ENCODE results near the gene KLHL8.

KLHL8 gene

DNA sequence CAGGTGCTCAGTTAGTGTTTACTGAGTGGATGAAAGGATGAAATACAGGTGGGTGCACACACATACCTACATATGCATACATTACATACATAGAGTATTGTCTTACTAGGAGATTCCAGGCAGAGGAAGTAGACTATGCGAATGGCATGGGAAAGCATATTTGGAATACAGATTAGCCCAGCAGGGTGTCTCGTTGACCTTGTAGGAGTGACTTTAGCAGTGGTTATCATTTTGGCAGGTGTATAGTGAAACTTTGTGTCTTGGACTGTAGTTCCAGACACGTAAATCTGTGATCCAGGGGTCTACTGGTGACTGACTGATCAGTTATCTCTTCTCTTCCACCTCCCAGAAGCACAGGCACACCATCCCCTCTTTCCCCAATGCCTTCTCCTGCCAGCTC, 86.3 kb downstream of the KLHL8 start:
- DNase-seq, result no peak
- peaks cover 56% of the 10 kb centered on the region for H3K36me3 Mint-ChIP-seq
- no peak overlapping the region for H3K27ac Mint-ChIP-seq
- no peak overlapping the region for H3K4me3 Mint-ChIP-seq
- no peaks in the 10 kb centered on the region for H3K4me1 Mint-ChIP-seq
- H3K27me3 Mint-ChIP-seq, result no peaks in the 10 kb centered on the region
- CTCF ChIA-PET, result interaction anchor here (0.9 kb wide), 1 partner anchor 212 kb away, joined by 3 read pairs; no protein-coding TSS in a partner anchor
- no peaks in the 10 kb centered on the region for H3K9me3 Mint-ChIP-seq

DNA sequence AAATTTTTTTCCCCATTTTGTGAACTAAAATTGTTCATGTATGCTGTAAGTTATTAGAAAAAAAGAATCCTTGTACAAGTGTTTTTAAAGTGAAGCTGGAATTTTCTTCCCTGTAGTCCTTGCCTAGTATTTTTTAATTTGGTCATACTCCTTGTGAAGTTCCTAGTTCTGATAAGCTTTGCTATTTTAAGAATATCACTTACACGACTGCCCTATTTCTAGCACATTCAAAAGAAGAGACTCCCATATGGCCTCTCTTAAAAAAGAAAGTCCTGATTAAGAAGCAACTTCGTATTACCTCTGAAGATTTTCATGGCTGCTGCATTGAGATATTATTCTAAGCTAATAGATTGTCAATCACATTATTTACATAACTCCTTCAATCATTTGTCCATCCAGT, 87.2 kb downstream of the KLHL8 start:
- Mint-ChIP-seq H3K36me3 (peaks cover 64% of the 10 kb centered on the region), H3K4me3 (no peak overlapping the region), H3K27me3 (no peaks in the 10 kb centered on the region), H3K27ac (no peak overlapping the region), H3K4me1 (no peaks in the 10 kb centered on the region), H3K9me3 (no peaks in the 10 kb centered on the region)
- CTCF ChIA-PET, result no interaction called here
- no peak for DNase-seq

DNA sequence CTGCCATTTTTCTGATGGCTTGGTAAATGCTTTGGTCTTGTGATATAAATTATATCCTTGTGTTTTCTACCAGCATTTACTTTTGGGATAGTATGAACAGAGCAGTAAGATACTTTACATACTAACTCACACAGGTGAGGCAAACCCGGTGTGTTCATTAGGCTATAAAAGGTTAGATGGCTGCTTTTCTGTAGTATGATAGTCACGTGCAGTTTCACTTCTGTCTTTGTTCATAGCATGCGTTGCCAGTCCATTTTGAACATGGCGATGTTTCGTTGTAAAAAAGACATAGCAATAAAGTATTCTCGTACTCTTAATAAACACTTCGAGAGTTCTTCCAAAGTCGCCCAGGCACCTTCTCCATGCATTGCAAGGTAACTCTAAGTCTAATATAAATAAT, 88.4 kb downstream of the KLHL8 start:
- Mint-ChIP-seq H3K36me3 (peaks cover 72% of the 10 kb centered on the region), H3K4me1 (no peaks in the 10 kb centered on the region), H3K27ac (no peak overlapping the region), H3K27me3 (no peaks in the 10 kb centered on the region), H3K4me3 (no peak overlapping the region), H3K9me3 (no peaks in the 10 kb centered on the region)
- CTCF ChIA-PET, result no interaction called here
- no peak for DNase-seq

DNA sequence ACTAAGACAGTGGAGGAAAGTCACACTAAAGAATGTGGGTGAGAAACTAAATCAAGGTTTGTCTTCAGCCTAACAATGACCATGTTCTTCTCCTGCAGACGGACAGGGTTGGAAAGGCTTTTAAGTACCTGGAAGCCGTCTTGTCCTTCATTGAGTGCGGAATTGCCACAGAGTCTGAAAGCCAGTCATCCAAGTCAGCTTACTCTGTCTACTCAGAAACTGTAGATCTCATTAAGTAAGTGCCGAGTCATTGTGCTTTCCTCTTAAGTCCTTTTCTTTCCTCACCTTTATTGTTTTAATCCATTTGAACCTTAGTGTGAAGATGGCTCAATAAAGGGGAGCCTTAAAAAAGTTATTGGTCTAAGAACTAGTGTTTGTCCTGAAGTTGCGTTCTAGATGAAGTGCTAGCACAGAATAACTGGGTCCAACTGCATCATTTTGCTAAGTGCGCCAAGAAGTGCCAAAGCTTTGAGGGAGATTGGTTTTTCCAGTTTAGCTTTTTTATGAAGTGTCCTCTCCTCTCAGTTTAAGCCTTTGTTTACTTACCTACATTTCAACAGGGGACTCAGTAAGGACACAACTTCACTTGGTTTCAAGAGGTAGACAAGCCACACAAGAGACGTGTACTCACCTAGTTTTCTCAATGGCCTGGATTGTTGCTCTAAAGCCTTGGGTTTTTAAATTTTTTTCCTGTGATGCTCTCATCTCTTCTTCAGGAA, 89.3 kb downstream of the KLHL8 start:
- no peaks in the 10 kb centered on the region for H3K9me3 Mint-ChIP-seq
- H3K4me1 Mint-ChIP-seq, result no peaks in the 10 kb centered on the region
- no peak overlapping the region for H3K4me3 Mint-ChIP-seq
- no peaks in the 10 kb centered on the region for H3K27me3 Mint-ChIP-seq
- peaks cover 75% of the 10 kb centered on the region for H3K36me3 Mint-ChIP-seq
- CTCF ChIA-PET, result no interaction called here
- DNase-seq, result no peak
- no peak overlapping the region for H3K27ac Mint-ChIP-seq

DNA sequence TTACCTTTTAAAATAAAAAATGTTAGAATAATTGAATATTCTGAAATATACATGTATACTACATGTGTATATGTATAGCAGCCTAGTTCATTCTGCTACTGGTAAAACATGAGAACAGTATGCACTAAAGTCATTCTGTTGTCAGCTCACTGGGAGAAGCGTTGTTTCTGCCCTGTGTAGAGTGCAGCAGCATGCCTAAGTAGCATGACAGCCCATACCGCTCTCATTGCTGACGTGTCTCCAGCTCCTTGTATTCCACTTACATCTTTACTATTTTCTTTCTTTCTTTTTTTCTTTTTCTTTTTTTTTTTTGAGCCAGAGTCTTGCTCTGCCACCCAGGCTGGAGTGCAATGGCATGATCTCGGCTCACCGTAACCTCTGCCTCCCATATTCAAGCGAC, 90.7 kb downstream of the KLHL8 start:
- Mint-ChIP-seq H3K4me3 (no peak overlapping the region), H3K27me3 (no peaks in the 10 kb centered on the region), H3K4me1 (no peaks in the 10 kb centered on the region), H3K36me3 (peaks cover 78% of the 10 kb centered on the region), H3K27ac (no peak overlapping the region), H3K9me3 (no peaks in the 10 kb centered on the region)
- DNase-seq, result no peak
- CTCF ChIA-PET, result no interaction called here

DNA sequence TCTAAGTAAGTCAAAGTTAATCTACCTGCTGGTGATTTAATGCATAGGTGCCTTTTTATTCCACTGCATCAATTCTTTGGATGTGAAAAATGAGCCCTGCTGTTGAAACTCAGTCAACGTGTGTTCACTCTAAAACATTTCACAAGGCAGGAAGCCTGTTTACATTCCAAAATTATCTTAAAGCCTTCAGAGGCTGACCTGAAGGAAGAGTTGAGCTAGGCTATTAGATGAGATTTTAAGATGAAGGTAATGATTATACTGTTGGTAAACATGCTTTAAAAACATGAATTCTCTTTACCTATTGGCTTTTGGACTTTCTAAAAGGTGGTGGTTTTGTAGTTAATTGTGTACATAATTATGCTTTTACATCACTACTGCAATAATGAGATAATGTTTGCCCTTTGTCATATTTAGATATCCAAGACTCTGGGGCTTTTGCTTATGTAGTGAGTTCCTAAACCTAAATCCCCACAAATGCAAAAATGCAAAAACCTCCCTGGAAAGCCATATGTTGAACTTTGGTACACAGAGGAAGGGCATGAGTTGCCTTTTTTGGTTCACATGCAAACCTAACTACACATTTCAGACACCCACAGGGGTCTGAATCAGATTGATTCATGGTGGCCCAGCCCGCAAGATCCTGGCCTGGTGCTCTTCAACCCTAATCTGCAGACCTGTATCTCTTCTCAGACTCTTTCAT, 92.3 kb downstream of the KLHL8 start:
- Mint-ChIP-seq H3K4me1 (no peaks in the 10 kb centered on the region), H3K4me3 (no peak overlapping the region), H3K9me3 (no peaks in the 10 kb centered on the region), H3K27me3 (no peaks in the 10 kb centered on the region), H3K36me3 (peaks cover 67% of the 10 kb centered on the region), H3K27ac (no peak overlapping the region)
- CTCF ChIA-PET, result no interaction called here
- DNase-seq, result no peak

DNA sequence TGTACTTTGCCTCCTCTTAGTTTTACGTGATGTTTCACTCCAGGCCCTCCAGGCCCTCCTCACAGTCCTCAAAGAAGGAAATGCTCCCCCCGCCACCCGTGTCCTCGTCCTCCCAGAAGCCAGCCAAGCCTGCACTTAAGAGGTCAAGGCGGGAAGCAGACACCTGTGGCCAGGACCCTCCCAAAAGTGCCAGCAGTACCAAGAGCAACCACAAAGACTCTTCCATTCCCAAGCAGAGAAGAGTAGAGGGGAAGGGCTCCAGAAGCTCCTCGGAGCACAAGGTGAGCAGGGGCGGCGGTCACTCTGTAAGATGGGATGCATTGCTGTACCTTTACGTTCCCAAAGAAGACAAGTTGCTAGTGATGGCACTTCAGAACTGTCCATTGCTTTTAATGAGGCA, 94.4 kb downstream of the KLHL8 start:
- CTCF ChIA-PET, result no interaction called here
- Mint-ChIP-seq H3K27me3 (no peaks in the 10 kb centered on the region), H3K4me1 (no peaks in the 10 kb centered on the region), H3K36me3 (peaks cover 55% of the 10 kb centered on the region), H3K9me3 (no peaks in the 10 kb centered on the region), H3K4me3 (no peak overlapping the region), H3K27ac (no peak overlapping the region)
- no peak for DNase-seq

DNA sequence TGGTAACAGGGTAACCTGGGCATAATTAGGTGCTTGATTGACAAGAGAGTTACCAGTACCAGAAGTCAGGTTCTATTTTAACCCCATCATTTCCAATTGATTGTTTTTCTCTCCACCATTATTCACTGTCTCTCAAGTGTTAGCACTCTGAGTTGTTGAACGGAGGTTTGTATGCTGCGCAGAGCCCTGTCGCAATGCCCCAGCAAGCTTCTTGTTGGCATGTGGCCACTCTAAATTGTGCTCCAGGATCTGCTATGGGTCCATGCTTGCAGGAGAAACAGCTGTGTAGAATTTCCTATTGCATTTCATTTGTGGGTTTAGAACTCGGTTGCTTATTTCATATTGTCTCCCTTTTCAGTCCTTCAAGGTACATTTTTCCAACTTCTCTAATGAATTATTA, 98.2 kb downstream of the KLHL8 start:
- CTCF ChIA-PET, result no interaction called here
- Mint-ChIP-seq H3K4me3 (no peak overlapping the region), H3K36me3 (peaks cover 52% of the 10 kb centered on the region), H3K27me3 (no peaks in the 10 kb centered on the region), H3K27ac (no peak overlapping the region), H3K9me3 (no peaks in the 10 kb centered on the region), H3K4me1 (peaks cover 7% of the 10 kb centered on the region)
- DNase-seq, result no peak

DNA sequence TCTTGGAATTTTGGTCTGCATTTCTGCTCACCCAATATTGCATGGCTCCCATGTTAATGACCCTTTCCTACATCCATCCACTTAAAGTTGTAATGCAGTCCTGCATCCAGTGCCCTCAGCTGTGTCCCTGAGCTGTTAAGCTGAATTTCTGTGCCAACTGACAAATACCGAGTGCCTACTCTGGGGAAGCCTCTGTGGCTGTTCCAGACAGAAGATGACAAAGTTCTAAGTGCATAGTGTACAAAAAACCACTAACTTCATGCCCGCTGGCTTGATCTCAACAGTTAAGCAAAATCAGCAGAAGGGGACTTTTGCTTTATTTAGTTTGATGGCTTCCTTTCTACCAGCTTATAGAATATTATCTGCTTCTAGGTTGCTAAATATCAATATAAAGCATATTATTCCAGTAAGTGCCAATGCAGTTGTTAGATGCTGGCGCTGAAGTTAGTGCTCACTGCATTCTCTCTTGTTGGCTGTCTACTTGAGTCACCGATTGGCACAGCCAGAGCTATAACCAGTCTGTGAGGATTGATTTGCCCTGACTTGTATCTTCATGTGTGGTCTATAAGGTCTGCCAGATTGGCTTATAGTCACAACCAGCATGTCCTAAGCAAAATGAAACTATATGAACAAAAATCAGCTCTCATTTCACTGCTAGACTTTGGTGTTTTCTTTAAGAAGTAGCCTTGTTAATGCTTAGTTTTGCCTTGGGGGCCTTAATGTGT, 98.9 kb downstream of the KLHL8 start:
- Mint-ChIP-seq H3K4me1 (peaks cover 7% of the 10 kb centered on the region), H3K9me3 (no peaks in the 10 kb centered on the region), H3K36me3 (peaks cover 55% of the 10 kb centered on the region), H3K27me3 (no peaks in the 10 kb centered on the region), H3K27ac (peak overlapping the region; percentile 49), H3K4me3 (no peak overlapping the region)
- CTCF ChIA-PET, result no interaction called here
- DNase-seq, result no peak

DNA sequence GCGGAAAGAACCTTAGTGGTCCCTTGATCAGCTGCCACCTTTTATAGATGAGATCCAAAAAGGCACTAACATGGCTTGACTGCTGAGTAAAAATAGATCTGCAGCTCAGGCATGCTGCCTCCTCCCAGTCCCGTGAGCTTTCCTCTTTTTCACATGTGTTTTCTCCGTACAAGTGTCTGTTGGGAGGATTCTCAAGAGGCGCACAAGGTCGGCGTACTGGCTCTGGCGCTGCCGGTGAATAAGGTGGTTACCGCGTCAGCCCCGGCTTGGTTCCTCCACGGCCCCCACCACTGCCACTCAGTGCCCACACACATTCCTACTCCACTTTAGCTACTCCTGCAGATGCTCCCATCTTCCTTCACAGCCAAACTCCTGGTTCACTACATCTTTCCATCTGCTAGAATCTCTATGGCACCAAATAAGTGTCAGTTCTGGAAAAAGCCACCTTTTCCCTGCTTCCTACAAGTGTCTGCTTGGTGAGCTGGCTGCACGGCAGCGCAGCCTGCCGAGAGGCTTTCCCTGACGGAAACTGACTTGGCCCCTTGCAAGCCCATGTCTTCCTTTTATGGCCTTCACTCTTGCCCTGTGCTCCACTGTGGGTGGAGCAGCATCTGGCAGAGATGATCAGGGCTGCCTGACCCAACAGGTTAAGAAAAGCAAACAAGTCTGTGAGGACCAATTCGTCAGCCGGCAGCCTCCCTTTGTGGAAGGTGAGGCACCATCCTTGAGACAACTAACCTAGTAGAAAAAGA, 99.8 kb downstream of the KLHL8 start:
- Mint-ChIP-seq H3K4me1 (peaks cover 7% of the 10 kb centered on the region), H3K27ac (no peak overlapping the region), H3K4me3 (no peak overlapping the region), H3K27me3 (no peaks in the 10 kb centered on the region), H3K36me3 (peaks cover 53% of the 10 kb centered on the region), H3K9me3 (no peaks in the 10 kb centered on the region)
- no peak for DNase-seq
- CTCF ChIA-PET, result interaction anchor here (0.6 to 4.6 kb wide), 4 partner anchors 65 to 624 kb away, joined by 3 to 24 read pairs (median 3); no protein-coding TSS in a partner anchor

DNA sequence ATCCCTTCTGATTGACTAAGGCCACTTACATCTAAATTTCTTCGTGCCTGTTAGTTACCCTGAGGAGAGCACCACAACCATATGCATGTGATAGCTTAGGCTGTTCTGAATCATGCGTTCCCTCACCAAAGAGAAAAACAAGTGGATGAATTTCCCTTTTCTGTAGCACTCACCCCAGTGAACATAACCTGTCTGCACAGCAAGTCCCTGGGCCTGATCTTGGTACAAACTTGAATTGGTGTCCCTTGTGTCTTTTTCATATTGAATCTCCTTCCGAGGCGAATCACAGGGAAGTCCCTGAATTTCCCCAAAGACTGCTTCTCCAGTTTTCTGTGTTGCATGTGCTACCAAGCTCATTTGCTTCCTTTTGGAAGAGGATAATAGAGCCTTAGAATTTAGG, 100.4 kb downstream of the KLHL8 start:
- DNase-seq, result no peak
- Mint-ChIP-seq H3K4me1 (peaks cover 7% of the 10 kb centered on the region), H3K27me3 (no peaks in the 10 kb centered on the region), H3K36me3 (peaks cover 50% of the 10 kb centered on the region), H3K27ac (no peak overlapping the region), H3K9me3 (no peaks in the 10 kb centered on the region), H3K4me3 (no peak overlapping the region)
- CTCF ChIA-PET, result interaction anchor here (0.6 to 4.6 kb wide), 6 partner anchors 27 to 624 kb away, joined by 3 to 24 read pairs (median 3); no protein-coding TSS in a partner anchor

DNA sequence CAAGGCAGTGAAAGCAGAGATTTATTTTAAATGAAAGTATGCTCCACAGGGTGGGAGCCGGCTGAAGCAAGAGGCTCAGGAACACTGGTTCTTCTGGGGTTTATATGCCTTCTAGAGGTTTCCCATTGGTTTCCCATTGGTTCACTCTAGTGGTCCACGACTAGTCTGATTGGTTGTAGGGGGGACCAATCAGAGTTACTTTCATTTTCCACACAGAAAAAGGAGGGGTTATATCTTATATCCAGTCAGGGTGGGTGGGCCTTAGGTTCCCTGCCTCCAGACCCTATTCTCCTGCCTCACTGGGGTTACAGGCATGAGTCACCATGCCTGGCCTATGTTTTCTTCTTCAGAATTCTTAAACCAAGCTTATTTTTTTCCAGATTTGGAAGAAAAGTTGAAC, 101.6 kb downstream of the KLHL8 start:
- Mint-ChIP-seq H3K4me1 (peaks cover 7% of the 10 kb centered on the region), H3K9me3 (no peaks in the 10 kb centered on the region), H3K27ac (no peak overlapping the region), H3K27me3 (no peaks in the 10 kb centered on the region), H3K36me3 (peaks cover 53% of the 10 kb centered on the region), H3K4me3 (no peak overlapping the region)
- no peak for DNase-seq
- CTCF ChIA-PET, result interaction anchor here (1.0 to 4.6 kb wide), 4 partner anchors 27 to 196 kb away, joined by 3 to 24 read pairs (median 4); no protein-coding TSS in a partner anchor

DNA sequence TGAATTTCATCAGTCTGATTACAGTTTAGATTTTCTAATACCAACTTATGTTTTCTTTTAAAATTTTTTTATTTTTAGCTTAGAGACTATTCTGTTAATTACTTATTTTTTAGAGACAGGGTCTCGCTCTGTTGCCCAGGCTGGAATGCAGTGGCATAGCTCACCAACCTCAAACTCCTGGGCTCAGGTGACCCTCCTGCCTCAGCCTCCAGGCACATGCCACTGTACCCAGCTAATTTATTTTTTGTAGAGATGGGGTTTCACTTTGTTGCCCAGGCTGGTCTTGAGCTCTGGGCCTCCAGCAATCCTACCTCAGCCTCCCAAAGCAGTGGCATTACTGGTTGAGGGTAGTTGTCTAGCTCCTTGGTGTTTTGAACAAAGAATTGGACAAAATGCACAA, 102.0 kb downstream of the KLHL8 start:
- Mint-ChIP-seq H3K9me3 (no peaks in the 10 kb centered on the region), H3K27ac (no peak overlapping the region), H3K4me3 (no peak overlapping the region), H3K4me1 (peaks cover 7% of the 10 kb centered on the region), H3K27me3 (no peaks in the 10 kb centered on the region), H3K36me3 (peaks cover 53% of the 10 kb centered on the region)
- DNase-seq, result no peak
- CTCF ChIA-PET, result interaction anchor here (1.3 to 4.6 kb wide), 2 partner anchors 111 to 196 kb away, joined by 4 to 24 read pairs; no protein-coding TSS in a partner anchor

DNA sequence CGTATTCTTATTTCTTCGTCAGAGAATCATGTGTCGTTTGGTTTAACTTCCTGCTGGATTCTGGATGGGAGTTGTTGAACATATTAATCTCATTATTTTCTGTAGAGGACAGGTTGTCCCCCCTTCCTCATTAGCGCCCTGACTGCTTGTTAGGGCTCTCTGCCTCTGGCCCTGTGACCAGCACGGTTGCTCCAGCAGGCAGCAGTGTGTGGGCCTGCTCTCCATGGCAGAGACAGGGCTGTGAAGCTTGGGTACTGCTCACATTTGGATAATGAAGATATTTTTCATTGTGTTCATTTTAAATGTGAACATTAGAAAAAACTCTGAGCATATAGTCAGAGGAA, 102.7 kb downstream of the KLHL8 start:
- H3K9me3 Mint-ChIP-seq, result no peaks in the 10 kb centered on the region
- H3K4me1 Mint-ChIP-seq, result peaks cover 7% of the 10 kb centered on the region
- no peak overlapping the region for H3K4me3 Mint-ChIP-seq
- H3K27ac Mint-ChIP-seq, result no peak overlapping the region
- DNase-seq, result no peak
- H3K27me3 Mint-ChIP-seq, result no peaks in the 10 kb centered on the region
- CTCF ChIA-PET, result interaction anchor here (4.6 kb wide), 1 partner anchor 195 kb away, joined by 24 read pairs; no protein-coding TSS in a partner anchor
- peaks cover 53% of the 10 kb centered on the region for H3K36me3 Mint-ChIP-seq

Data from activated naive CD4-positive, alpha-beta T cell treated with anti-CD3 and anti-CD28 coated beads, Interleukin-2, amount 10 ng/mL, durations not matched to agents 7 days and 5 days (primary cell).